GM15510 (cell line): ENCODE results near the gene CRY1.

Experiments
- POLR2A ChIP-seq: IDR thresholded peaks from 3 replicates; pipeline ENCODE4 v1.6.1; 2011; ENCODE audit warnings: borderline replicate concordance; ENCODE audit not compliant: insufficient read length; ENCODE audit errors: extremely low read depth

Gene CRY1

DNA sequence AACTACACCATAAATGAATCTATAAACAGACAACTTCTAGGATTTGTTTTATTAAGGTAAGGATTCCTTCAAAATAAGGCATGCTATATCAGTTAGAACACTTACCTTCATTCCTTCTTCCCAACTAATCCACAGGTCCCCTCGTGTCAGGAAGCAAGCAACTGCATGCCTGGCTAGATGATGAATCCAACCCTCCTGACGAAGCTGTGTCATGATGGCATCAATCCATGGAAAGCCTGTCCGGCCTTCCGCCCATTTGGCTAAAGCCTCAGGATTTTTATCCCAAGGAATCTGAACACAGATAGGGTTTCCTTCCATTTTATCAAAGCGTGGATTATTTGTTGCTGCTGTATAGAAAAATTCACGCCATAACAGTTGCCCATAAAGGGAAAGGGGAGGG lies 93.9 kb downstream of the CRY1 start:
- TF ChIP-seq POLR2A: no peak

DNA sequence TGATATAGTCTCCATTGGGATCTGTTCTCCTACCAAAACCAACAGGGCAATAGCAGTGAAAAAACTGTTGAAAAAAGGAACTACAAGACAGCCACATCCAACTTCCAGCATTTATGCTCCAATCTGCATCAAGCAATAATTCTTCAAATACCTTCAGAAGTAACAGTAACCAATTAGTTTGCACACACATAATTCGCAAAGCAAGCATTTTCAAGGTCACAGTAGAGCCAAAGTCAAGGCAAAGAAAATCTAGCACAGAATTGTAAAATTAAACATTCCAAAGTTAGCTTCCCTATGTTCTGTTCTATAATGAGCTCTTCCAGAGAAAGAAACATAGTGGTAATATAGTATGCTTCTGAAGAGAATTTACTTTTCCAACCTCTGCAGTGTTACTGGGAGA lies 95.4 kb downstream of the CRY1 start:
- no peak for TF ChIP-seq POLR2A

DNA sequence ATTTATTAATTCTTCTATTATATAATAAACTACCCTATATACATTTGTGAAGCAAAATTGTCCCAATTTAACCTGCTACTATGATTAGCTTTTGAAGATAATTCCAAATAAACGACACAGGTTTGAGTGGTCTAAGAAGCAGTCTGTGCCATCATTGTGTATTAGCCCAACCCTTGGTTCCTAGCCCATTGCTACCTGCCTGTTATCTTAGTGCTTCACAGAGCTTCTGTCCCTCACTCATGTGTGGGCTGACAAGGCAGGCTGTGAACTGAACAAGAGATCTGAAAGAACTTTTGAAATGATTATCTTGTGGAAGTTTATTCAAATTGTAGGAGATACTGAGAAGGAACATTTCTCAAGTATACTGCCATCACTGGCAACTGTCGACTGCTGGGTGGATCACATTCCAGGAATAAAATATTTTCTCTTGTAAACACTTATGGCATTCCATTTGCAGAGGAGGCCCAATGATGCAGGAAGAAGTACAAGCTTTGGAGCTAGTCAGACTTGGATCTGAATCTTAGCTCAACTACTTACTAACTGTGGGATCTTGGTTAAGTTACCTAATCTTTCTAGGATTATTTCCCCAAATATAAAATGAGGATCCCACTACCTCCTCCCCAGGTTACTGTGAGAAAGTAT lies 98.6 kb downstream of the CRY1 start:
- TF ChIP-seq POLR2A: no peak

DNA sequence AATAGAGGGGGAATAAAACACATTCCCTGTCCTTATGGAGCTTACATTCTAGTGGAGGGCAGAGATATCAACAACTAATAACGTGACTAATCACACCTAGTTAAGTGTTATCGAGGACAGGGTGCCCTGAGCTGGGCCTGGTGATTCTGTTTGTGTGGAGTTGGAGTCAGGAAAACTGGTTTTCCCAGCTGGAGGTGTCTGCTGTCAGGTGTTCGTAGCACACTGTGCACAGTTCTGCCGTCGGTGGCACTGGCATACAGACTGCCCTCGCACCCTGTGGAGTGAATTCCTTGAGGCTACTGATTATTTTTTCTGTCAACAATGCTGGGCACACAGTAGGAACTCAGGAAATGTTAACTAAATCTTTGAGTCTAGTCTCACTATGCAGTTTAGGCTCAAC lies 105.5 kb downstream of the CRY1 start:
- no peak for TF ChIP-seq POLR2A

DNA sequence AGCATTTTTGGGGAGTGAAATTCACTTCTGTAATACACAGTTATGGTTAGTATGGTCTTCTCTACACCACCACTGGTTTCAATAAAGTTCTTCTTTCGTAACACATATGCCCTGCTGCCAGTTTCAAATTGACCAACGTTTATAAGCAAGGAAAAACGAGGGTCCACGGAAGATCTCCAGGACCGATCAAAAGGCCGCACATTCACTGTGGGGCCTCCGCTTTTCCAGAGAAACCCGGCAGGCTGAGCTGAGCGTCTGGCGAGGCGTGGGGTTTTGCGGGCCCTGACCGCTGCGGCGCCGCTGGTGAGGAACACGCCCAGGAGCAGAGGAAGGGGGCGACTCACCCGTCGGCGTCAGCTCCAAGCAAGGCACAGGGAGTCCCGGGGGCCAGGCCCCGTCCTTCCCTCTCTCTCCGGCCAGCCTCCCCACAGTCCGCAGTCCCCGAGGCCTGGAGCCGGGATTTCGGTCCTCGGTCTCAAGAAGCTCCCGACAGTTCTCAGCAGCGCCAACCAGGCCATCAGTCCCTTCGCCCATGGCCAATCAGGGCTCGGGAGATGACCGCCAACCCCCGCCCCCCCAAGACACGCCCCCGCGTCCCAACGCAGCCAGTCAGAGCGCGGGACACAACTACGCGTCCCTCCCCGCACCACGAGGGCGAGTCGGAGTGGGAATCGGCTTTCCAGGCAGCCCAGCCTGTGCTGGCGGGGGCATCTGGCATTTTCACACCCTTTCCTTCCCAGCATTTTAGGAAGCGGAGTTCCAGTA lies 106.5 kb downstream of the CRY1 start, which contains the start of gene MTERF2:
TSS of gene MTERF2 (minus strand) at position 522 of the 765 bp plus-strand sequence. CDS start 8,432 bp downstream, outside the sequence.
- peak; percentile 62 for TF ChIP-seq POLR2A

DNA sequence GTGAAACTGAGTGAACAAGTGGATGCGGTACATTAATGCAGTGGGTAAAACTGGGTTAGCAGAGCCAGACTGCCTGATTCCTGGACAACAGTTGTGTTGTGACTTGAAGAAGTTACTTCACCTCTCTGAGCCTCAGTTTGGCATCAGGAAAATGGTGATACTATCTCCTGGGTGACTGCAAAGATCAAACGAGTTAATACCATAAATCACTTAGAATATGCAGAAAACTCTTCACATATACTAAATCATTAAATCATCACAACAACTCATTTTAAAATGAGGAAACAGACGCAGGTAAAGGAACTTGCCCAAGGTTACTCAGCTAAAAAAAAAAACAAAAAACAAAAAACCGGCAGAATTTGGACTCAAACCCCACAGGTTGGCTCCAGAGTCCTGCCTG lies 107.2 kb downstream of the CRY1 start:
- TF ChIP-seq POLR2A: no peak

DNA sequence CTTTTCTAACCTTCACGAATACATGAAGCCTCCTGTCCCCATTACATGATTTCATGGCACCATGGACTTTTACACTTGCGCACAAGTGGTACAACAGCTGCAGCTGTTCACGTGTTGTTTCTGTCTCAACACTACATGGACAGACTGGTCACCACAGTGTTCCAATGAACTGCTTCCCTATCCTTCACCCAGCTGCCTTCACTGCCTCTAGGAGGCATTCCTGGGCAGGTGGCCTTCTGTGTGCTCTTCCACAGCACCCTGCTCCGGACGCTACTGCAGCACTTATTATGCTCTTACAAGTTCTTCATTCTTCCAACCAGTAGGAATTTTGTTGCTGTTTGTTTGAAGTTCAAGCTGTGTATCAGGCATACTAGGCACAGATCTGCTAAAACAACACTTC lies 107.9 kb downstream of the CRY1 start:
- TF ChIP-seq POLR2A: no peak

- no peak for TF ChIP-seq POLR2A
Observed at GRCh38 chr12:106984588-106985137, 108.7 kb downstream of the CRY1 start.

DNA sequence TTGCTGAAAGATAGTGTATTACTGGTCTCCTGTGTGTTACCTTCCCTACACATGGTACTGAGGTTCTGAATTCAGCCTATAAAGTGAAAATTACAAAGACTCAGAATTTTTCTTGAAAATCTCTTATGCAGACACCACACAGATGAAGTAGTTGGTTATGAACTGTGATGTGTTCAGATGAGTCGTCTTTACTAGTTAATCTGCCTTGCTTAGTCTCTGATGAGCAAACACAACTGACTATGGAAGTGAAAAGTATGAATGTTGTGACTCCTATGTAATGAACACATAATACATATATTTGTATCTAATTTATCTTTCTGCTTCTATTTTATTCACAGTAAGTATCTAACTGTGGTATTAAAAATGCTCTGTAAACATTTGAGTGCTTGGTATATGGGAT lies 111.1 kb downstream of the CRY1 start:
- no peak for TF ChIP-seq POLR2A

DNA sequence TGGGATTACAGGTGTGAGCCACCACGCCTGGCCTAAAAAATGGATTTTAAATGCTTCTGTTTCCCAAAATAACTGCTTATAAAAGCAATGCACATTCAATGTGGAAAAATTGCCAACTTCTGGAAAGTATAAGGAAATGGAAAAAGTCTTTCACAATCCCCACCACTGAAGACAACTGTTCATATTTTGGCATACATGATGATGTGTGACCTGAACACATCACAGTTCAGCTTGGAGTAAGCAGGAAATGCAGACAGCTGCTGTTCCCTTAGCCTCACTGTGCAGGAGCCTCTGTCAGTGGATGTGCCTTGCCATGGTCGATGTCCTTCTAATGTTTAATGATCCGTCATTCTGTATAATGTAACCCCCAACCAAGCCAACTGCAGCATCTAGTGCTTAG lies 111.6 kb downstream of the CRY1 start:
- no peak for TF ChIP-seq POLR2A

GRCh38 chr12:106980944-106981343 lies 112.4 kb downstream of the CRY1 start:
- no peak for TF ChIP-seq POLR2A

DNA sequence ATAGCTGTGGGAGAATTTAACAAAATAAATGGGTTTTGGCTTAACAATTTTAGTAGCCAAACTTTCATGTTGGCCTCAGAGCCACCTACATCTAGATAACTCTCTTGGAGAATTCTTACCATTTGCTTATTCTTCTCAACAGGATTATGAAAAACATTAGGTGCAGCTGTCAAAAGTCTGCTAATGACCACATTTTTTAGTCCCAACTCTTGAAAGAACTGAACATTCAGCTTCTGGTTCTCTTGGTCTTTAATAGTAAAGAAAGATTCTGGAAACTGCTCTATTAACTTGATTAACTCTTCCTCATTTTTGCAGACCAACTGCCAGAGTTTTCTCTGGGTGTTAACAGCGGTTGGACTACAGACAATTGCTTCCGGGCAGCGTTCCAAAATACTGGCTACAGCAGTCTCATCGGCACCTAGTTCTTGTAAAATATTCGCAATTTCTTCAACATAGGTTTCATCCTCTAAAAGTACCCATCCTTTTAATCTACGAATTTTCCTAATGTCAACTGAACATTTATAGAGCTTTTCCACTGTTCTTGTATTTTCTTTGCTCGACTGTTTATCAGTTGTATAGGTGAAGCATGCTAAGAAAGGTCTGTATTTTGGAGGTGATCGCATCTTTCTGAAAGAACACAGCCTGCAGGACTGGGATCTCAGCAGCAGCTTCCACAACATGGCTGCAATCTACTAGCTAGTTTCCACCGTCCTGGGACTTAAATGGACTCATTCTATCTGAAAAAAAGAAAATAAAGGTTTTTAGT lies 115.1 kb downstream of the CRY1 start:
- TF ChIP-seq POLR2A: no peak

DNA sequence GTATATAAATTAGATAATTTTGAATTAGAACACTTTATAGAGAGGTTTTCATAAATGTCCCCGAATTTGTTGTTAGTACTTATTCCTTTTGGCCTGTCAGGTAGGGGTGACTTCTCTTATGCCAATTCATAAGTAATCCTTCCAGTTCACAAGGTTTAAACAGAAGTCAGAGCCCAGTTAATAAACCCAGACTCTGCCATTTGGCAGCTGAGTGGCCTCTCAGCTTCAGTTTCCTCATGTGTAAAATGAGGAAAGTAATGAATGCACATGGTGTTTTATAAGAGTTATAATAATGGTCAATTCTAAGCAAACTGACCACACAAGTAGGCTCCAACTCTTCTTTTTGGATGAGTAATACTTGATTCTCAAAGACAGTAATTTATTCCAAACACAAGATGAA lies 116.7 kb downstream of the CRY1 start:
- no peak for TF ChIP-seq POLR2A

DNA sequence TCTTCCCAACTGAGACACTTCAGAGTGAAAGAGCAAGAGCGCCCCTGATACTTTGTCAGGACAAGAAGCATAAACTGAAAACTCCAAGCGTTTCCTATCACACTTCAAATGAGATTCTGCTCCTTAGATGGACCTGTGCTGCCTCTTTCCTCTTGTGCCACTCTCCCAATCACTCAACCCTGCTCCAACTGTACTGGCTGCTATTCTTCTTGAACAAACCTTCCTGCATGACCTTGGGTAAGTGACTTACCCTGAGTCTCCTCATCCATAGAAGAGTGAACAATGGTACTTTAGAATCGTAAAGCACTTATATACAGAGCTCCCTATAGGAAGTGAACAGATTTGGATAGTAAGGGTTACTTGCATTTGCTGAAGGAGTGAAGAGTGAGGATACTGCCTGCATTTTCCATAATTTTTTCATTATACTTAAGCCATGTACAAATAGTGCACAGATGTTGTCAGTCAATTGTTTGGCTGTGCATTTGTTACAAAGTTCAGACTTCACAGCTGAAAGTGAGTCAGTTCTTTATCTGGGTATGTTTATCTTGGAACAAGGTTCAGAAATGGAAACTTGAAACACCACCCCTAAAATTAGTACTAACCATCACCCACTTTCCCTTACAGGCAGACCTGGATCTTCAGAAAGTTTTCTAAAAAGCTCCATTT lies 117.2 kb downstream of the CRY1 start:
- TF ChIP-seq POLR2A: no peak

- TF ChIP-seq POLR2A: no peak
Observed at GRCh38 chr12:106975098-106975497, 118.3 kb downstream of the CRY1 start.

- TF ChIP-seq POLR2A: no peak
Observed at GRCh38 chr12:106974511-106974910, 118.8 kb downstream of the CRY1 start.

GRCh38 chr12:106973545-106973944 lies 119.8 kb downstream of the CRY1 start:
- no peak for TF ChIP-seq POLR2A
